Mucosa of gallbladder (tissue), 1 donor: Measurements from ENCODE around the gene ECT2L. TPM values are rescaled to one million over a fixed set of nuclear protein-coding genes. Genes with fewer than 3 reads are reported as not detected.
"Not testable (repeated sequence)": the region's sequence is repeated elsewhere in the genome, so short reads cannot be mapped to it uniquely, and the experiment has no call there.

Experiments
- DNase-seq: peaks from one replicate; pipeline ENCODE4 v3.0.0-alpha.2; 2020; ENCODE audit warnings: low spot score
- total RNA-seq: library from RNA; stranded (reverse); gene quantifications from one replicate; pipeline ENCODE4 v1.2.1, GENCODE V29; 2021
- donor health status: DM: no; HTN: no; CAD: no.

The ECT2L gene
- total RNA-seq, 1 donor from 2014 or later, result 0.14 TPM

- no peak for DNase-seq
Measured at GRCh38 chr6:138931660-138932059, 135.8 kb downstream of the ECT2L start.

- DNase-seq, result not testable (repeated sequence)
Measured at GRCh38 chr6:138936873-138937272, 141.0 kb downstream of the ECT2L start.

GRCh38 chr6:138943089-138943625 lies 147.3 kb downstream of the ECT2L start:
- DNase-seq, result no peak

GRCh38 chr6:138944412-138944811 lies 148.5 kb downstream of the ECT2L start:
- no peak for DNase-seq

GRCh38 chr6:138945354-138945753 lies 149.5 kb downstream of the ECT2L start:
- DNase-seq, result no peak

GRCh38 chr6:138948004-138948403 lies 152.1 kb downstream of the ECT2L start:
- no peak for DNase-seq

GRCh38 chr6:138948546-138949179 lies 152.8 kb downstream of the ECT2L start:
- no peak for DNase-seq

- no peak for DNase-seq
Measured at GRCh38 chr6:138953451-138953850, 157.6 kb downstream of the ECT2L start.

Other genes starting within 250 kb of the ECT2L start
- 32.6 TPM for gene CCDC28A, start 22.3 kb upstream of the ECT2L start, total RNA-seq
- 36.7 TPM for gene REPS1, start 192.2 kb downstream of the ECT2L start, total RNA-seq
- 30.9 TPM for gene ABRACL, start 232.7 kb downstream of the ECT2L start, total RNA-seq